ENCODE results near the gene FAM187B.

Gene FAM187B

DNA sequence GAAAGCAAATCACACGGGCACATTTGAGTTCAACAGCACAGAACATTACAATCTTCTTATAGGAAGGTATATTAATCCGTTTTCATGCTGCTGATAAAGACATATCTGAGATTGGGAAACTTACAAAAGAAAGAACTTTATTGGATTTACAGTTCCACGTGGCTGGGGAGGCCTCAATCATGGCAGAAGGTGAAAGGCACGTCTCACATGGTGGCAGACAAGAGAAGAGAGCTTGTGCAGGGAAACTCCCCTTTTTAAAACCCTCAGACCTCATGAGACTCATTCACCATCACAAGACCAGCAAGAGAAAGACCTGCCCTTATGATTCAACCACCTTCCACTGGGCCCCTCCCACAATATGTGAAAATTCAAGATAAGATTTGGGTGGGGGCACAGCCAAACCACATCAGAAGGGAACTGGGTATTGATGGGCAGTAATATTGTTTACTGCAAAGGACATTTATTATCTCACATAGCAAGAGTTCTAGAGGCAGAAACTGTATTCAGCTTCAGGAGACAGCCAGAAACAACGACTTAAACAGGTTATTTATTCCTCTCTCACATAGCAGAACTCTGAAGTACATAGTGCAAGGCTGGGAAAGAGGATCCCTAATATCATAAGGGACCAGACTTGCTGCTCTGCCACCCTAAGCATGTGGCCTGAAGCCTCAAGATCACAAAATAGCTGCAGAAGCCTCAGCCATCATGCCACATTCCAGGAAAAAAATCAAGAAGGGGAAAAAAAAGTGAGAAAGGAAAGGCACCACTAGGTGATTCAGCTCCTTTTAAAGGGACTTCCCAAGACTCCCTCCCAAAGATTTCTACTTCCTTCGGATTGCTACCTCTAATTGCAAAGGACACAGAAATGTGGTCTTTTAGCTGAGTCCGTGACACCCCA is 50.9 kb downstream of the FAM187B start:
- no peak overlapping the region for H3K4me3 ChIP-seq (ENCODE audit: control insufficient read depth, low read depth, low read length)
- no peak for DNase-seq (ENCODE audit: low read depth)
- TF ChIP-seq, protein P1, sequence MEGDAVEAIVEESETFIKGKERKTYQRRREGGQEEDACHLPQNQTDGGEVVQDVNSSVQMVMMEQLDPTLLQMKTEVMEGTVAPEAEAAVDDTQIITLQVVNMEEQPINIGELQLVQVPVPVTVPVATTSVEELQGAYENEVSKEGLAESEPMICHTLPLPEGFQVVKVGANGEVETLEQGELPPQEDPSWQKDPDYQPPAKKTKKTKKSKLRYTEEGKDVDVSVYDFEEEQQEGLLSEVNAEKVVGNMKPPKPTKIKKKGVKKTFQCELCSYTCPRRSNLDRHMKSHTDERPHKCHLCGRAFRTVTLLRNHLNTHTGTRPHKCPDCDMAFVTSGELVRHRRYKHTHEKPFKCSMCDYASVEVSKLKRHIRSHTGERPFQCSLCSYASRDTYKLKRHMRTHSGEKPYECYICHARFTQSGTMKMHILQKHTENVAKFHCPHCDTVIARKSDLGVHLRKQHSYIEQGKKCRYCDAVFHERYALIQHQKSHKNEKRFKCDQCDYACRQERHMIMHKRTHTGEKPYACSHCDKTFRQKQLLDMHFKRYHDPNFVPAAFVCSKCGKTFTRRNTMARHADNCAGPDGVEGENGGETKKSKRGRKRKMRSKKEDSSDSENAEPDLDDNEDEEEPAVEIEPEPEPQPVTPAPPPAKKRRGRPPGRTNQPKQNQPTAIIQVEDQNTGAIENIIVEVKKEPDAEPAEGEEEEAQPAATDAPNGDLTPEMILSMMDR (IDR thresholded peaks at IDR 0.05; ENCODE audit: control insufficient read depth, insufficient read depth, low read depth, low read length, missing control alignments) = no peak

DNA sequence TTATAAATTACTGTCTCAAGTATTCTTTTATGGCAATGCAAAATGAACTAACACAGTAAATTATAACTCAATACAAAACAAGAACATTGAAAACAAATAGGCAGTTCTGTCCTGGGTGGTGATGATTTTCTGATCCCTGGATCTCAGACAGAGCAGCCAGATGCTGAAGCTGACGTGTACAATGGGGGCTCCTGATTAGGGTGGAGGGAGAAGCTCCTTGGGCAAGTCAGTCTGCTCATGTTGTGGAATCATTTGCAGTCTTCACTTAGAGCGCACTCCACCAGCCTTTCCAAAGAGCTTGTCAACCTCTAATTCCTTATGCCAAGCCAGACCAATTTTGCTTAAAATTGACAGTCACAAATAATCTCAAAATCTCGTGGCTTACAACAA is 52.4 kb downstream of the FAM187B start:
- TF ChIP-seq, protein P1 (IDR thresholded peaks at IDR 0.05; ENCODE audit: control insufficient read depth, insufficient read depth, low read depth, low read length, missing control alignments) = no peak
- DNase-seq (ENCODE audit: low read depth) = no peak
- H3K4me3 ChIP-seq (ENCODE audit: control insufficient read depth, low read depth, low read length) = no peak overlapping the region

Measured in AG09309 (cell line).